Right lobe of liver (tissue), 4 donors: ENCODE data around the gene B4GALNT3.

Source experiments
- CTCF ChIP-seq, 4 donors: fragments of 200-600 bp in 3 of 4; fragments of 450-650 bp in 1 of 4; IDR thresholded peaks; one replicate each; pipeline versions ENCODE4 v1.5.1 to v1.8.0; 2016 to 2022; ENCODE audit warnings: antibody characterized with exemption in 4 of 4, mild to moderate bottlenecking in 2 of 4
- POLR2A ChIP-seq: fragments of 450-650 bp; IDR thresholded peaks from one replicate; pipeline ENCODE4 v1.6.1; 2017; ENCODE audit warnings: antibody characterized with exemption, mild to moderate bottlenecking
- donor health status: DM: no; HTN: no; CAD: no.
- donor health status: DM: no; HTN: no; CAD: no.
- donor health status: DM: no; HTN: yes; CAD: no.

GRCh38 chr12:565161-565560 is 105.4 kb downstream of the B4GALNT3 start:
- TF ChIP-seq CTCF (IDR thresholded peaks at IDR 0.05) (no peak), POLR2A (no peak)
